ENCODE data around the gene CDX1.

Gene CDX1

DNA sequence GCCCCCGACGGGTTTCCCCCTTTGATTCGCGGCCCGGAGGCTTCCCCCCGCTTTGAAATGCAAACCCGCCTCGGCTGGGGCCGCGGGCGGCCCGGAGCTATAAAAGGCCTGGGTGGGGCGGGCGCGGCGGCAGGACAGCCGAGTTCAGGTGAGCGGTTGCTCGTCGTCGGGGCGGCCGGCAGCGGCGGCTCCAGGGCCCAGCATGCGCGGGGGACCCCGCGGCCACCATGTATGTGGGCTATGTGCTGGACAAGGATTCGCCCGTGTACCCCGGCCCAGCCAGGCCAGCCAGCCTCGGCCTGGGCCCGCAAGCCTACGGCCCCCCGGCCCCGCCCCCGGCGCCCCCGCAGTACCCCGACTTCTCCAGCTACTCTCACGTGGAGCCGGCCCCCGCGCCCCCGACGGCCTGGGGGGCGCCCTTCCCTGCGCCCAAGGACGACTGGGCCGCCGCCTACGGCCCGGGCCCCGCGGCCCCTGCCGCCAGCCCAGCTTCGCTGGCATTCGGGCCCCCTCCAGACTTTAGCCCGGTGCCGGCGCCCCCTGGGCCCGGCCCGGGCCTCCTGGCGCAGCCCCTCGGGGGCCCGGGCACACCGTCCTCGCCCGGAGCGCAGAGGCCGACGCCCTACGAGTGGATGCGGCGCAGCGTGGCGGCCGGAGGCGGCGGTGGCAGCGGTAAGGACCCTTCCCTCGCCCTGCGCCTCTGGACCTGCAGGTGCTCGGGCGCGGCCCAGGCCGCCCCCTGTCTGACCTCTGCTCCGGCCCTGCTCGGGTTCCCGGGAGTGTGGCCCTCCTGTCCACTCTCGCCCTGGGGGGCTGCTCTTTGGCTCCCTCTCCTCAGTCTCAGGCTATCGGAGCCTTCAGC, at the start of gene CDX1:
TSS of gene CDX1 (plus strand) at position 129 of the 862 bp plus-strand sequence. CDS start at position 228, 99 bp downstream.
- TF ChIP-seq CTCF (IDR thresholded peaks at IDR 0.05; ENCODE audit: insufficient read depth, low read depth, low read length, missing control alignments): no peak
- no peak for DNase-seq (ENCODE audit: low read depth)

GRCh38 chr5:150117945-150118560, 48.5 kb upstream of the CDX1 start:
- no peak overlapping the region for H3K4me3 ChIP-seq (ENCODE audit: low read length)
- no peak for DNase-seq (ENCODE audit: low read depth)
- no peak for TF ChIP-seq CTCF (IDR thresholded peaks at IDR 0.05; ENCODE audit: insufficient read depth, low read depth, low read length, missing control alignments)

More for the DNA sequence above, at the start of gene CDX1:
- no peak within 1 kb of the TSS for H3K4me3 ChIP-seq (ENCODE audit: low read length)

- no peak for DNase-seq (ENCODE audit: low read depth)
These were observed 47.9 kb upstream of the CDX1 start for GRCh38 chr5:150118561-150119229.

GRCh38 chr5:150119421-150120061, 47.0 kb upstream of the CDX1 start:
- H3K4me3 ChIP-seq (ENCODE audit: low read length): no peak overlapping the region
- no peak for DNase-seq (ENCODE audit: low read depth)
- no peak for TF ChIP-seq CTCF (IDR thresholded peaks at IDR 0.05; ENCODE audit: insufficient read depth, low read depth, low read length, missing control alignments)

More at GRCh38 chr5:150118561-150119229, 47.9 kb upstream of the CDX1 start:
- TF ChIP-seq CTCF (IDR thresholded peaks at IDR 0.05; ENCODE audit: insufficient read depth, low read depth, low read length, missing control alignments): no peak
- no peak overlapping the region for H3K4me3 ChIP-seq (ENCODE audit: low read length)

GRCh38 chr5:150120062-150120441, 46.5 kb upstream of the CDX1 start:
- H3K4me3 ChIP-seq (ENCODE audit: low read length): no peak overlapping the region
- TF ChIP-seq CTCF (IDR thresholded peaks at IDR 0.05; ENCODE audit: insufficient read depth, low read depth, low read length, missing control alignments): no peak
- no peak for DNase-seq (ENCODE audit: low read depth)

DNA sequence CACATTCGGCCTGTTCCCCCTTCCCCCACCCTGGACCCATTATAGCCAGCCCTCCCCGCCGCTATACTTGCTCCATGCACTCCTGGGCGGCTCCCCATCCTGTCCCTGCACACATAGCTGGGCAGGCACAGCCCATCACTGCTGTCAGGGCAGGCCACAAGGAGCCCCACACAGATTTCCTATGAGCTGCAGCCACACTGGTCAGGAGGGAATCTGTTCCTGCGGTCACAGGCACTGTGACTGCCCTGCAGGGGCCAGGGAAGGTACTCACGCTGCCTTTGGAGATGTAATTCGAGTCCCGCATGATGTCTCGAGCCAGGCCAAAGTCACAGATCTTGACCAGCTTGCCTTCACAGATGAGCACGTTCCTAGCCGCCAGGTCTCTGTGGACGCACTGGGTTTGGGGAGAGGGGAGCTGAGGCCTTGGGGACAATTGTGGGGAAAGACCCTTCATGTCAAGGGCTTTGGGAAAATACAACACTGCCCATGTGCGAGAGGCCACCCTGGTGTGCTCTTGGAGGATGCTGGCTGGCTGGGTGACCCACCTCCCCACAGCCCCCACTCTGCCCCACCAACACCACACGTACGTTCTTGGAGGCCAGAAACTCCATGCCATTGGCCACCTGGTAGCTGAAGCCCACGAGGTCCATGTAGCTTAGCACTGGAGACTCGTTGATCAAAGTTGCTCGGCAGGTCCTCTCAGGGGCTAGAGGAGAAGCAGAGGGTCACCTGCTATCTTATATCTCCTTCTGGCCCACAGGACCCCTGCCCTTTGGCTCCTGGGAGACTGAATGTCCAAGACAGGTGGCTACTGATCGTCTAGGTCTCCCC, 45.7 kb upstream of the CDX1 start:
- DNase-seq (ENCODE audit: low read depth): no peak
- H3K4me3 ChIP-seq (ENCODE audit: low read length): no peak overlapping the region
- TF ChIP-seq CTCF (IDR thresholded peaks at IDR 0.05; ENCODE audit: insufficient read depth, low read depth, low read length, missing control alignments): no peak

All from epithelial cell of esophagus (primary cell).